Activated CD4-positive, alpha-beta T cell treated with anti-CD3 and anti-CD28 coated beads for 4 hours (primary cell): Measurements from ENCODE around the gene PSD4.
A peak's percentile ranks its signal among the peaks of the same experiment; 100 is the strongest.

Experiments
- DNase-seq, 2 donors: peaks; one replicate each; pipeline ENCODE4 v3.0.0-alpha.2; 2020

Gene PSD4

DNA sequence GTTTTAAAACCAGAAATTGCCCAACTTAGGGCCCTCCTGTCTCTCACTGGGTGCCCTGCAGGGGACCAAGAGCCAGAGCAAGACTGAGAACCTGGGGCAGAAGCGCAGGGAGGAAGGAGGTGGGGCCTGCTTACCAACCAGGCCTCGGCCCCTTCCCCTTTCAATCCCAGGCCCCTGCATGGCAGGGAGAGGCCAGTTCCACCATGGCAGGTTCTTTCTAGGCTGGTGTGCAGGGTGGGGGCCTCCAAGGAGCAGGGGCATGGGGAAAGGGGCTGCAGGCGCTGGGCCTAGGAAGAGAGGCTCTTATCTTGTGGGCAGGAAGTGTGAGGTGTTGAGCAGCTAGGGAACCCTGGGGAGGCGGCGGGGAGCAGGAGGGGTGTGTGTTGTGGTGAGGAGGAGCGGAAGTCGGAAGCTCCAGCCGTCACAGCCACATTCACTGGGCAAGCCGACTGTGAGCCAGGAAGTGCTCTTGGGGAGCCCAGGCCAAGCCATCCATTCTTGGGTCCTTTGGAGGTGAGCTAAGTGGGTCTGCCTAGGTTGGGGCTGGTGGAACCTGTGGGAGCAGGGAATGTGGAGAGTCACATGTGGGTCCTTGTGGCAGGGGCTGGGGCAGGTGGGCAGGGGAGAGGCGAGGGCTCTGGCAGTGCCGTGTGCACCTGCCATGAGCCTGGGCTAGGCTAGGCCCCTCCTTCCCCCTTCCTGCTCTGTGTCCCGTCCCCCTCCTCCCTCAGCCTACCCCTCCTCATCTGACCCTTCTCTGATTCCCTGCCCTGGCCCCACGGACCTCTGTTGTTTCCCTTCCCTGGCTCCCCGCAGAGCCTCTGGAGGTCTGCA is at the start of gene PSD4:
Gene PSD4 (plus strand): TSS at position 430 of the 834 bp plus-strand sequence. CDS start 8,486 bp downstream, outside the sequence.
- peak; percentile 77 to 82 for DNase-seq

DNA sequence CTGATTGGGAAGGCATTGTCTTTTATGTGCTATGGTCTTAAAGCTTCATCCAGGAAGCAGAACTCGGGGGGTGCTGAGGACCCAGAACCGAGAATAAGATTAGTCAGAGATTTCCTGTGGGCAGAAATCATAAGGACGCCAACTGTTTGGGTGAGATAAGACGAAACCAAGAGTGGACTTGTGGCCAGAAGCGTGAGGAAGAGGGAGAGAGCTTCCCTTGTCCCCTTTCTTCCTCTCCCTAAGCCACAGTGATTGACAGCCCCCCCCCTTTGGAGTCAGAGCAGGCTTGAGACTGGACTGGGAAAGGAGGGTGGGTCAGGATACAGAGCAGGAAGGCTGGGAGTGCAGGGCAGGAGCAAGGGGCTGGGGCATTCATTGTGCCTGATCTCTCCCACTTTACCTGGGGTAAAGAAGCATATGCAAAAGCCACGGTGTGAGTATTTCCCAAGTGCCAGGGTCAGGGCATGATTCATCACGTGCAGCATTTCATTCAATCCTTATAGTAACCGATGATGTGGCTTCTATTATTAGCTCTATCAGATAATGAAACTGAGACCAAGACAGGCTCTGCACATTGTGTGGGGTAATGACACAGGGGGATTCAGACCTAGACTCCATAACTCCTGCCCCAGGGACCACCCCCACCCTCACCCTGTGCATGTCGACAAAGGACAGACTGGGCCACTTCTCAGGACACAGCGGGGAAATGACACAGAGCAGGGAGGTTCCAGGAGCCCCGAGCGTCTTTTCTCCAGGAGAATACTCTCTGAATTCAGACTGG is 49.4 kb upstream of the PSD4 start:
- no peak for DNase-seq

DNA sequence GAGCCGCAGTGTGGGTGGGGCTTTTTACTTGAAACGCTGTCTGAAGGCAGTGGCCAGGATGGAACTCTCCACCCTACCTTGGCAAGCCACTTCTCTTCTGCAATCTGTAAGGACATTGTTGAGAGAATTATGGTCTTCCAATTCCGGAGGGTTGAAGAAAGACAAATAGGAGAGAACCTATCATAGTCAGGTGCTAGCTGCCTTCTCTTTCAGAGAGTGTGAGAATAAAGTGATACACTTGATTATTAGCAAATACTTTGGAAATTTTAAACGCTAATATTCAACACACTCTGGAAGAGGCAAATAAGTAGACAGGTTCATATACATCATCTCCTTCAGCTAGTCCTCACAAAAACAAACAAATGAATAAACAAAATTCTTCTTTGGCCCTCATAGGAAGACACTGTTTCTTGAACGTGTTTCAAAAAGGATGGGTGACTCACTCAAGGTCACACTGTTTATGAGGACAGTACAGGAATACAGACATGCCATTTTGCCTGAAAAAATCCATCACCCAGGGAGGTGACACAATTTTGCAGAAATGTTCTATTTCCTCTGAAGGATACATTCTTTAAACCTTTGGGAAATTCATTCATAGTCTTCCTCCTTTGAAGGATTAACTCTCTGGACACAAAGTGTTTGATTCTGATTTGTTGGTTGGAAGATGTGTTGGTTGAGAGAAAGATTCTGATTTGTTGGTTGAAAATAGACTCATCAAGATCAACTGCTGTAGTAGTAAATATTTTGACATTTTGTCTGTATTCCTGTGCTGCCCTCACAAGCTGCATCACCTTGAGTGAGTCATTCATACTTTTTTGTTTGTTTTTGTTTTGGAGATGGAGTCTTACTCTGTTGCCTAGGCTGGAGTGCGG is 48.6 kb upstream of the PSD4 start:
- DNase-seq, result no peak

DNA sequence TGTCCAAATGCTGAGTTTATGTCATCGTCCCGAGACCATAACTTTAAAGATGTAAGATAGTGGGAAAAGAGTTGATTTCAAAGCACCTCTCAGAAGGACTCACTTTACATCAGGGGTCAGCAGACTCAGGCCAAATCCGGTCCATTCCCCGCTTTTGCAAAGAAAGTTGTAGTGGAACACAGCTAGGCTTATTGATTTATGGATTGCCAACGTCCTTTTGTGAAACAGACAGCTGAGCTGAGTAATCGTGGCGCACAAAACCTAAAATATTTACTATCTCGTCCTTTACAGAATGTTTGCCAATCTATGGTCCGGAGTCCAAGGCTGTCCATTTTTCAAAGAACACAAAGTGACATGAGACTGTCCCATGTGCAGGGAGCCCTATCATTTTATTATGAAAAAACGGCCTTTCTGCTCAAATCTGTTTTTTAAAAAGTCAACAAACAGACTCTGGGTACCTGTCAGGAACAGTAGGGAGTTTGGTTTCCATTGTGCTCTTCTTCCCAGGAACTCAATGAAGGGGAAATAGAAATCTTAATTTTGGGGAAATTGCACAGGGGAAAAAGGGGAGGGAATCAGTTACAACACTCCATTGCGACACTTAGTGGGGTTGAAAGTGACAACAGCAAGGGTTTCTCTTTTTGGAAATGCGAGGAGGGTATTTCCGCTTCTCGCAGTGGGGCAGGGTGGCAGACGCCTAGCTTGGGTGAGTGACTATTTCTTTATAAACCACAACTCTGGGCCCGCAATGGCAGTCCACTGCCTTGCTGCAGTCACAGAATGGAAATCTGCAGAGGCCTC is 46.7 kb upstream of the PSD4 start, which contains the start of gene IL1RN:
Gene IL1RN (plus strand): TSS at position 754 of the 801 bp plus-strand sequence. CDS start 27 bp downstream, at position 781.
- DNase-seq, result no peak

DNA sequence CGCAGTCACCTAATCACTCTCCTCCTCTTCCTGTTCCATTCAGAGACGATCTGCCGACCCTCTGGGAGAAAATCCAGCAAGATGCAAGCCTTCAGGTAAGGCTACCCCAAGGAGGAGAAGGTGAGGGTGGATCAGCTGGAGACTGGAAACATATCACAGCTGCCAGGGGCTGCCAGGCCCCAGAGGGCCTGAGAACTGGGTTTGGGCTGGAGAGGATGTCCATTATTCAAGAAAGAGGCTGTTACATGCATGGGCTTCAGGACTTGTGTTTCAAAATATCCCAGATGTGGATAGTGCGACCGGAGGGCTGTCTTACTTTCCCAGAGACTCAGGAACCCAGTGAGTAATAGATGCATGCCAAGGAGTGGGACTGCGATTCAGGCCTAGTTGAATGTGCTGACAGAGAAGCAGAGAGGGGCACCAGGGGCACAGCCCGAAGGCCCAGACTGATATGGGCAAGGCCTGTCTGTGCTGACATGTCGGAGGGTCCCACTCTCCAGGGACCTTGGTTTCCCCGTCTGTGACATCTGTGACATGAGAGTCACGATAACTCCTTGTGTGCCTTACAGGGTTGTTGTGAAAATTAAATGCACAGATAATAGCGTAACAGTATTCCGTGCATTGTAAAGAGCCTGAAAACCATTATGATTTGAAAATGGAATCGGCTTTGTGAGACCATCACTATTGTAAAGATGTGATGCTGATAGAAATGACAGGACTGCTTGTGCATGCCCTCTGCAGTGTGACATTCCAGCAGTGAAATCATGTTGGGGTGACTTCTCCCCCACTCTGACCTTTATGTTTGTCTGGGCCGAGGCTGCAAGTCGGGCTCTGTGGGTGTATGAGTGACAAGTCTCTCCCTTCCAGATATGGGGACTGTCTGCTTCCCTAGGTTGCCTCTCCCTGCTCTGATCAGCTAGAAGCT is 45.9 kb upstream of the PSD4 start:
- no peak for DNase-seq

DNA sequence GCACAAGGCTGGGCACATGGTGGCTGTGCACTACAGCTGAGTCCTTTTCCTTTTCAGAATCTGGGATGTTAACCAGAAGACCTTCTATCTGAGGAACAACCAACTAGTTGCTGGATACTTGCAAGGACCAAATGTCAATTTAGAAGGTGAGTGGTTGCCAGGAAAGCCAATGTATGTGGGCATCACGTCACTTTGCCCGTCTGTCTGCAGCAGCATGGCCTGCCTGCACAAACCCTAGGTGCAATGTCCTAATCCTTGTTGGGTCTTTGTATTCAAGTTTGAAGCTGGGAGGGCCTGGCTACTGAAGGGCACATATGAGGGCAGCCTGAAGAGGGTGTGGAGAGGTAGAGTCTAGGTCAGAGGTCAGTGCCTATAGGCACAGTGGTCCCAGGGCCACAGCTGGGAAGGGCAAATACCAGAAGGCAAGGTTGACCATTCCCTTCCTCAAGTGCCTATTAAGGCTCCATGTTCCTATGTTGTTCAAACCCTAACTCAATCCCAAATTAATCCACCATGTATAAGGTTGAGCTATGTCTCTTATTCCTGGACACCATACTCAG is 44.2 kb upstream of the PSD4 start:
- no peak for DNase-seq

DNA sequence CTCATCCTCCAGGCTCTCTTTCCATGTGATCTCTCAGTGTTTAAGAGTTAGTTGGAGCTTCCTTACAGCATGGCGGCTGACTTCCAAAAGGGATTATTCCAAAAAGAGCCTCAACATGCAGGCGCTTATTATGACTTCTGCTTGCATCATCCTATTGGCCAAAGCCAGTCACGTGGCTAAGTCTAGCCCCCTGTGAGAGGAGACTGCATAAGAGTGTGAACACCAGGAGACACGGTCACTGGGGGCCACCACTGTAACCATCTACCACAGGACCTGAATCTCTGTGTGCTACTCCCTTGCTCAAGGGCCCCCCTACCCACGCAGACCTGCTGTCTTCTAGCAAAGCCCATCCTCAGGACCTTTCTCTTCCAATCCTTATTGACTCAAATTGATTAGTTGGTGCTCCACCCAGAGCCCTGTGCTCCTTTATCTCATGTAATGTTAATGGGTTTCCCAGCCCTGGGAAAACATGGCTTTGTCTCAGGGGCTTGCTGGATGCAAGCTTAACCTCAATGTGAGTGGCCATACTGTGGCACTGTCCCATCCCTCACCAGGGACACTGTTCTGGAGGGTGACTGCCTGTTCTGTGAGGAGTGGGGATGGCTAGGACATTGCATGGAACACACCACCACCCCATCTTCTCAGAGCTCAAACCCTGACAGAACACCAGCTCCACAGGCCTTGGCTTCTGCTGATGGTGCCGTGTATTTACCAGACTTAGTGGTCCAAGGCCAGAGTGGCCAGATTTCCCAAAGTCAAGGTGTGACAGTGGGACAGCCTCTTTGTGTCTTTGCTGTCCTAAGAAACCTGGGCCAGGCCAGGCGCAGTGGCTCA is 42.2 kb upstream of the PSD4 start:
- DNase-seq, result no peak

DNA sequence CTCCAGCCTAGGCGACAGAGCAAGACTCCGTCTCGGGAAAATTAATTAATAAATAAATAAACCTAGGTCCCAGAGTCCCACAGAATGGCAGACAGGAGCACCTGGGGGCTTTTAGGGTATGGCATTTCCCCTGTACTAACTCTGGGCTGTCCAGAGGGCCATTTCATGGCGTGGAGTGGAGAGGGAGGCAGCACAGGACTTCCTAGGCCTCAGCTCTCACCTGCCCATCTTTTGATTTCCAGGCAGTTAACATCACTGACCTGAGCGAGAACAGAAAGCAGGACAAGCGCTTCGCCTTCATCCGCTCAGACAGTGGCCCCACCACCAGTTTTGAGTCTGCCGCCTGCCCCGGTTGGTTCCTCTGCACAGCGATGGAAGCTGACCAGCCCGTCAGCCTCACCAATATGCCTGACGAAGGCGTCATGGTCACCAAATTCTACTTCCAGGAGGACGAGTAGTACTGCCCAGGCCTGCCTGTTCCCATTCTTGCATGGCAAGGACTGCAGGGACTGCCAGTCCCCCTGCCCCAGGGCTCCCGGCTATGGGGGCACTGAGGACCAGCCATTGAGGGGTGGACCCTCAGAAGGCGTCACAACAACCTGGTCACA is 41.3 kb upstream of the PSD4 start:
- no peak for DNase-seq

DNA sequence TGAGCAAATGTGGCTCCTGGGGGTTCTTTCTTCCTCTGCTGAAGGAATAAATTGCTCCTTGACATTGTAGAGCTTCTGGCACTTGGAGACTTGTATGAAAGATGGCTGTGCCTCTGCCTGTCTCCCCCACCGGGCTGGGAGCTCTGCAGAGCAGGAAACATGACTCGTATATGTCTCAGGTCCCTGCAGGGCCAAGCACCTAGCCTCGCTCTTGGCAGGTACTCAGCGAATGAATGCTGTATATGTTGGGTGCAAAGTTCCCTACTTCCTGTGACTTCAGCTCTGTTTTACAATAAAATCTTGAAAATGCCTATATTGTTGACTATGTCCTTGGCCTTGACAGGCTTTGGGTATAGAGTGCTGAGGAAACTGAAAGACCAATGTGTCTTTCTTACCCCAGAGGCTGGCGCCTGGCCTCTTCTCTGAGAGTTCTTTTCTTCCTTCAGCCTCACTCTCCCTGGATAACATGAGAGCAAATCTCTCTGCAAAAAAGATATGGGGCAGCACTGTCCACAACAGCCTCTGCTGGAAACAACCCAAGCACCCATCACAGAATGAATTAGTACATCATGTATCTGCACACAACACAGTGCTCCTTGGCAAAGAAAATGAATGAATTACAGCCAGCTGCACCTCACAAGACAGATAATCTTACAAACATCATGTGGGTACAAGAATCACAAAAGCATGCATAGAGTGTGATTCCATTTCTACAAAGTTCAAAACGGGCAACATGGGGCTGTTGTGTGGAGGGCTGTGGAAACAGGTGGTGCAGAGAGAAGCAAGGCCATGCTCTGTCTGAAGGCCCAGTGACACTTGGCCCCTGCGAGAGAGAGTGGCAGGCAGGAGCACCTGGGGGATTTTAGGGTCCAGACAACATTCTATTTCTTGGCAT is 39.8 kb upstream of the PSD4 start:
- DNase-seq, result no peak

DNA sequence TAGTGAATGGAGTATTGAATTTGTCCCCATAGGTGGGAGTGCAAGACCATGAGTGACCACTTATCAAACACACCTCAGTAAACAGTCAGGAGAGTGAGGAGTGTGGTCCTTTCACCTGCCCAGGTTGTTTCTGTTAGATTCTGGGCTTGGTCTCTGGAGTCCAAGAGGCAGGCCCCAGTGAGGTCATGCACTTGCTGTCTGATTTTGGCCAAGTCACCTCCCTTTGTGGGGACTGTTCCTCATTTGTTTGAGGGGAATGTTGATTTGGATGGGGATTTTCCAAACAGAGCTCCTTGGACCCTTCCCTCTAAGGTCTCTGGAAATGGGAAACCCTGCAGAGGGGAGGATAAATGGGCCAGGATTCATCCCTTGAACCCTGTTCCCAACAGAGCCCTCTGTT is 39.1 kb upstream of the PSD4 start:
- DNase-seq, result no peak

DNA sequence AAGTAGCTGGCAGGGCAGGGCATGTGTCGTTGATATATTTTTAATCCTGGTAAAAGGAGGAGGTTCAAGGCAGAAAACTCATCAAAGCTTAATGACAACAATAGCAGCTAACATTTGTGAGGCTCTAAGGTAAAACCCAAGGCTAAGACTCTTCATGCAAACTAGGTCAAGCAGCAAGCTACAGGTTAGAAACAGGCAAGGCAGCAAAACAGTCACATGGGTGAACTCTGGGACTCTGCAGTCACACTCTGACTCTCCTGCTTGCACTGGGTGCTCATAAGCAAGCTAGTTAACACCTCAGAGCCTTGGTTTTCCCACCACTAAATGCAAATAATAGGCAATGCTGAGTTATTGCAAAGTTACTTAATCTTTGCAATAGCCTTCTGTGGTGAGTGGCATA is 38.5 kb upstream of the PSD4 start:
- no peak for DNase-seq

DNA sequence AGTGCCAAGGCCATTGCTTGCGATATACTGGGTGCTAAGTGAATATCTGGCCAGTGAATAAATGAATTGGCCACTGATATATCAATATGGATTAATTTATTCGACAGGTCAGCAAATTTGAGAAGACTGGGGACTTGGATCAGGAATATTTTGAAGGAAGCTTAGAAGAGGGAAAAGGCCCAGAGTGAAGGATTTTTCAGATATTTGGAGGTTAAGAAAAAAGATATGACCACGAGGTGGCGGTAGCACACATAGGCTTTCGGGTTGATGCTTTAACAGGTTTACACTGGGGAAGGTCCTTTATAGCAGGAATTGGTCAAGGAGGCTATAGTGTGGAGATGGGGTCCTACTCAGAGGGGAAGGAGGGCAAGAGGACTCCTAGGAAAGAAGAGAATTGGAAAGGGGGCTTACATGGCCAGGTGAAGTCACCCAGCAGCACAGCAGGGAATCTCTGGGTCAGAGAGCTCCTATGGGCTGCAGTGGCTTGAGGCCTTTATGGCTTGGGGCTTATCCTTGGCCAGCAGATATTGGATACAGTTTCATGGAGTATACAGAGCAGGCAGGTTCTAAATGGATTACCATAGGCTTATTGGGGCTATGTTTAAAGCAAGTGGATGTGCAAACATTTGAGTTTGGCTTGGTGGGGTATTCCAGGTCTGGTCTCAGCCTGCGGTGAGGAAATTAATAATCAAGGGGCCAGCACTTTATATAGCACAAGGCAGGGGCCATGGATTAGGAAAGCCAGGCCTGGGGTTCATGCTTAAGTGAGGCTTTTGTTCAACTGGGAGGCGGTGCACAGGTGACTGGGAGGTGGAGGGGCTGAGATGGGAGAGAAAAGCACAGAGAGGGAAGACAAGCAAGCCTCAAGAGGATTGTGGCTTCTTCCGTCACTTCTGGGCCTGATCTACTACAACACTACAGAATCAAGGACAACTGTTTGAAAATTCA is 36.7 kb upstream of the PSD4 start:
- peak; percentile 17 to 52 for DNase-seq

DNA sequence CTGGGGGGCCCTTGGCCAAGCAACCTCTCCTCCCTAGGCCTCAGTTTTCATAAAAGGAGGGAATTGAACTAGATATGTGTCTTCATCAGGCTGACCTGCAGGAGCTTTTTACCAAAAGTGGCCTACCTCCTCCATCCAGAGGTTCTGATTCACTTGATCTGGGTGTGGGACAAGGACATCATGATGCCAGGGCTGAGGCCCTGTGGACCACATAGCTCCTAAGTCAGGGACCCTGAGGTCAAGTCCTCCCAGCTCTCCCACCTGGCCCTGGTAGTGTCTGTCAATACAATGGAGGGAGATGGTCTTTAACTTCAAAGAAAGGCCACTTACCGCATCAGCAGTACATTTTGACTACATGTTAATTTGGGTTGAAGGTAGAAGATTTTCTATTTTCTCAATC is 35.9 kb upstream of the PSD4 start:
- DNase-seq, result no peak

DNA sequence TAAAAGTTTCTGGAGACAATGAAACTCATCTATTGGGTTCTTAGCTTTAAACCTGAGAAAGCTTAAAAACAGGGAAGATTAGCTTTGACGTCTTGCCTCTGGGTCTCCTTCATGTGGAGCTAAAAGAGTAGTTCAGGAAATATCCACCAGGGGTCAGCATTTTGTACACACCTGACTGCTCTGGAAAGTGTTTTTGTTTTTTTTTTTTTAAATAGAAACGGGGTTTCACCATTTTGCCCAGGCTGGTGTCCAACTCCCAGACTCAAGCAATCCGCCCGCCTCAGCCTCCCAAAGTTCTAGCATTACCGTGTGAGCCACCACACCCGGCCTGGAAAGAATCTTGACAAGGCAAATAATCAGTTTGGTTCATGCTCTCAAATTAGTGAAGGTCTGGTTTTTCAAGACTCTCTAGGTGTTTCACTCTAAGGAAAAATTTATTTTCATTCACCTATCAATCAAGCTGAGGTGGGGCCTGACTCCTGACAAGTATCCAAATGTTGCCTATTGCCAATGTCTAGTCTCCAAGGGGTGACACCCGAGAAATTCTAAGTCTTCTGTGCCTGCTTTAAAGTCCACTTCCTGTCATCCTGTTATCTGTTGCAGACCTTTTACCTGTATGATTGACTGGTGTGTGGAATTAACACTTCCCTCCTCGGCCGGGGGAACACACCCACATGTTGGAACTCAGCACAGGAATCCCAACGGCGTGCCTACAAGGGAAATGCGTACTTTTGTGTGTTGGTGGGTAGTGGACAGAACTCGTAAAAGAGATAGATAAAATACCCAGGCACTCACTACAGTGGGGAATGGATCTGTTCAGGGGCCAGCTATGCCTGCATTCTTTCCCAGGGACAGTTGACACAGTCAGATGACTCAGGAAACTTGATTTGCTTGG is 35.1 kb upstream of the PSD4 start:
- peak; percentile 44 to 74 for DNase-seq

DNA sequence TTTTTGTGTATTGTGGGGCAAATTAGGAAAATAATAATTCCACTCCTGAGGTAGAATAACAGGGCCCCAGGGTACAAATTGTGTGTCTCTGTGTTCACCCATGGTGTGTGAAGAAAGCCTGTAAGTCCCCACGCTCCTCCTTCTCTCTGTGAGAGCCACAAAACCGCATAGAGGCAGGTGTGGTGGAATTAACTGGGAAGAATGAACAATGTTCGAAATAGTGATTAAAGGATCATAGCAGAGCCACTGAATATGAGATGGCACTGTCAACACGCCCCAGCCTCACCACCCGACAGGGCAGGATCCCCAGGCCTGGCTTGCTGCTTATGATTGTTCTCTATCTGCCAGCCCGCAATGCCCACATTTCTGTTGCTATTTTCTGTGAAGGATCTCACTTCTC is 32.3 kb upstream of the PSD4 start:
- DNase-seq, result no peak

DNA sequence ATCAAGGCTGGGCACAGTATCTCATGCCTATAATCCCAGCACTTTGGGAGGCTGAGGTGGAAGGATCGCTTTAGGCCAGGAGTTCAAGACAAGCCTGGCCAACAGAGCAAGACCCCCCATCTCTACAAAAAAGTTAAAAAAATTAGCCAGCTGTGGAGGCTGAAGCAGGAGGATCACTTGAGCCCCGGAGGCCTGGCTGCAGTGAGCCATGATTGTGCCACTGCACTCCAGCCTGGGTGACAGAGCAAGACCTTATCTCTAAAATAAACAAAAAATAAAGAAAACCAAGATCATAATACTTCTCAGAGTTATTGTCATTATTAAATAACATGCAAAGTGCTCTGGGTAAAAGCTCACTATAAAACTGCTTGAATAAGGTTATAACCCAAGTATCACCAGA is 31.5 kb upstream of the PSD4 start:
- no peak for DNase-seq
